Right lobe of liver (tissue), 4 donors: ENCODE results near the gene SDHA.
"Not testable (repeated sequence)": the region's sequence is repeated elsewhere in the genome, so short reads cannot be mapped to it uniquely, and the experiment has no call there.

Experiments
- POLR2A ChIP-seq: fragments of 450-650 bp; IDR thresholded peaks from one replicate; pipeline ENCODE4 v1.6.1; 2017; ENCODE audit warnings: antibody characterized with exemption, mild to moderate bottlenecking
- TF ChIP-seq, protein P1 (sequence below), 4 donors: fragments of 200-600 bp in 3 of 4; fragments of 450-650 bp in 1 of 4; IDR thresholded peaks; one replicate each; pipeline versions ENCODE4 v1.5.1 to v1.8.0; 2016 to 2022; ENCODE audit warnings: antibody characterized with exemption in 4 of 4, mild to moderate bottlenecking in 2 of 4
- donor health status: DM: no; HTN: no; CAD: no.
- donor health status: DM: no; HTN: no; CAD: no.
- donor health status: DM: no; HTN: yes; CAD: no.

DNA sequence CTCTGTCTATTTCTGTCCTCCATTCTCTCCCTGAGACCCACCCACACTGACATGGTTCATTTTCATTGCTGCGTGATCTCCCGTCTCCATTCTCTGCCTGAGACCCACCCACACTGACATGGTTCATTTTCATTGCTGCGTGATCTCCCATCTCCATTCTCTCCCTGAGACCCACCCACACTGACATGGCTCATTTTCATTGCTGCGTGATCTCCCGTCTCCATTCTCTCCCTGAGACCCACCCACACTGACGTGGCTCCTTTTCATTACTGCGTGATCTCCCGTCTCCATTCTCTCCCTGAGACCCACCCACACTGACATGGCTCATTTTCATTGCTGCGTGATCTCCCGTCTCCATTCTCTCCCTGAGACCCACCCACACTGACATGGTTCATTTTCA lies 73.2 kb downstream of the SDHA start:
- TF ChIP-seq, protein P1, sequence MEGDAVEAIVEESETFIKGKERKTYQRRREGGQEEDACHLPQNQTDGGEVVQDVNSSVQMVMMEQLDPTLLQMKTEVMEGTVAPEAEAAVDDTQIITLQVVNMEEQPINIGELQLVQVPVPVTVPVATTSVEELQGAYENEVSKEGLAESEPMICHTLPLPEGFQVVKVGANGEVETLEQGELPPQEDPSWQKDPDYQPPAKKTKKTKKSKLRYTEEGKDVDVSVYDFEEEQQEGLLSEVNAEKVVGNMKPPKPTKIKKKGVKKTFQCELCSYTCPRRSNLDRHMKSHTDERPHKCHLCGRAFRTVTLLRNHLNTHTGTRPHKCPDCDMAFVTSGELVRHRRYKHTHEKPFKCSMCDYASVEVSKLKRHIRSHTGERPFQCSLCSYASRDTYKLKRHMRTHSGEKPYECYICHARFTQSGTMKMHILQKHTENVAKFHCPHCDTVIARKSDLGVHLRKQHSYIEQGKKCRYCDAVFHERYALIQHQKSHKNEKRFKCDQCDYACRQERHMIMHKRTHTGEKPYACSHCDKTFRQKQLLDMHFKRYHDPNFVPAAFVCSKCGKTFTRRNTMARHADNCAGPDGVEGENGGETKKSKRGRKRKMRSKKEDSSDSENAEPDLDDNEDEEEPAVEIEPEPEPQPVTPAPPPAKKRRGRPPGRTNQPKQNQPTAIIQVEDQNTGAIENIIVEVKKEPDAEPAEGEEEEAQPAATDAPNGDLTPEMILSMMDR (IDR thresholded peaks at IDR 0.05), result not testable (repeated sequence)
- not testable (repeated sequence) for TF ChIP-seq POLR2A
